HG03103 (cell line): ENCODE data around the gene MAN1C1.

Source experiments
- ATAC-seq: cut with Tn5 transposase; IDR thresholded peaks from one replicate; pipeline ENCODE4 v1.9.1; 2021; ENCODE audit warnings: low read depth; ENCODE audit not compliant: unreplicated experiment

MAN1C1 gene

DNA sequence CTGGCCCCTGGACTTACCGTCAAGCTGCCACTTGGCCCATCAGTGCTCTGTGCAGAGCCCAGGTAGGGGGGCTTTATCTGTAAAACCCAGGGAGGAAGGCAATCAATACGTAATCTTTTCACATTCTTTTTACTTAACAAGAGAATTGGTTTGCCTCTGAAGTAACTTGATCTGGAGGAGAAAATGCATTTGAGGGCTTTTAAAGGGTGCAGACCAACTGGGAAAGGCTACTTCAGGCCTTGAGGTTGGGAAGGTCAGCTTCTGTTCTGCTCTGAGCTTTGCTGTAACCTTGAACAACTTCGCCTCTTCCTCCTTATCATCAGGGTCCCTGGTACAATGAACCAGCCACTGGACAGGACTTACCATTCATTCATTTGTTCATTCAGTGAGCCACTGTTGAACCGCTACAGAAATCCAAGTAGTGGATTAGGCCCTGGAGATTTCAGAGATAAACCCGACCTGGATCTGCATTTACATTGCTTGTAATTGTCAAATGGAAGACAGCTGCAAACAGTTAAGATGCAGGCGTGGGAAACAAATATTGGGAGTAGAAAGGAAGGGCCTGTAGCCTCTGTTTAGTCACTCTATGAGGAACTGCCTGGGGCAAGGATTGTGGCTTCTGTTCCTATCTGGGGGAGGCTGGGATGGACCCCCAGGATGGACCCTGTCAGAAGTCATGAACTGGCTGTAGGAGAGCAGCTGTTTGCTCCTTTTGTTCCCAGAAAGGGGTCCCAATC, 90.9 kb downstream of the MAN1C1 start:
- ATAC-seq = no peak

DNA sequence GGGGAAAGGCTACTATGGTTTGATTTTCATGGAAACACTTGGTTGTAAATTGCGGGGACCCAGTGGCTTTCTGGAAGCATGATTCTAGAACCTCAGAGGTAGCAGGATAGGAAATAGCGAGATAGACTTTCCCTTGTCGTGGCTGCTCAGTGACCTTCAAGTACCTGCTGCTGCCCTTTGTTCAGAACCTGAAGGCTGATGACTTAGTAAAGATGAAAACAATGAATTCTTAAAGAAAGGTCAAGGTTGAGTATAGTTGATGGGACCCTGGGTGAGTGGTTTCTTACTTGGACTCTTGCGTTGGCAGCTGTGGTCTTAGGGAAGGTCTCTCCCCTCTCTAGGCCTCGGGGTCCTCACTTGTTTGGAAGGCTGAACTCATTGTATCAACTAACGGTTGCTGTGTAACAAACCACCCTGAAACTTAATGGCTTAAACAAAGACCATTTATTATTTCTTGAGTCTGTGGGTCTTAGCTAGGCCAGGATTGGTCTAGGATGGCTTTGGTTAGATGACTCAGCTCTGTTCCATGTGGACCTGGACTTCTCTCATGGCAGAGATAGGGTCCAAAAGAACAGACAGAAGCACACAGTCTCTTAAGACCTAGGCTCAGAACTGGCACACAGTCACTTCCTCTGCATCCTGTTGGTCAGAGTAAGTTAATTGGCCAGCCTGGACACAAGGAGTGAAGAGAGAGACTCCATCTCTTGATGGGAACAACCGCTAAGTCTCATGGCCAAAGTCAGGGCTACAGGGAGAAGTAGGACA, 94.2 kb downstream of the MAN1C1 start:
- ATAC-seq = no peak

DNA sequence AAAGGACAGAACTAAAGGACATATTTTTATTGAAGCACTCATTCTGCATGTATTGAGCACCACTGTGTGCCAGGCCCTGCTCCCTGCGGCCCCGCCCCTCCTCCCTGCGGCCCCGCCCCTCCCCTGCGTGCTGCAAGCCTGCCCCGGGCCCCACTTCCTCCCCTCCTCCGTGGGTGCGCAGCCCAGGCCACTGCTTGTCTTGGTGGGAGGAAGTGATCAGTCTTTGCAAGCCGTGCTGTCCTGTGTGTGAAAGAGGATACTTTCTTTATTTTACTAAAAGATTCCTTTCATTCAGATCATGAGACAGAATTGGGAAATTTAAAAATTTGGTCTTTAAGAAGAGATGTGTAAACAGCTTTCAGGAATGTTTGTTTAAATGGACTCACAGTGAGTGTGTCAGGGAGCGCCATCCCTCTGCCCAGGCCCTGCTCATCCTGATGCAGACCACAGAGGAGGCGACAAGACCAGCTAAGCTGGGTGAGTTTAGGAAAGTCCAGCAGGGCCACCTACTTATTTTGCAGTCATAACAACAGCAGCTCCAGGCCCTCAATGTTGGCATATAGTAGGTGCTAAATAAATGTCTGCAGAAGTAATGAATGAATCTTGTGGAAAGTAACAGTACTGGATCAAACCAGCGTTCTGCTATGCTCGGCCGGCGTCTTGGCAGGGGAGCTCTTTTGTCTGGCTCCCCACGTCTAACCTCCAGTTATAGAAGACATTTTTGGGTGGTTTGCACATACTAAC, 95.1 kb downstream of the MAN1C1 start:
- ATAC-seq = no peak

DNA sequence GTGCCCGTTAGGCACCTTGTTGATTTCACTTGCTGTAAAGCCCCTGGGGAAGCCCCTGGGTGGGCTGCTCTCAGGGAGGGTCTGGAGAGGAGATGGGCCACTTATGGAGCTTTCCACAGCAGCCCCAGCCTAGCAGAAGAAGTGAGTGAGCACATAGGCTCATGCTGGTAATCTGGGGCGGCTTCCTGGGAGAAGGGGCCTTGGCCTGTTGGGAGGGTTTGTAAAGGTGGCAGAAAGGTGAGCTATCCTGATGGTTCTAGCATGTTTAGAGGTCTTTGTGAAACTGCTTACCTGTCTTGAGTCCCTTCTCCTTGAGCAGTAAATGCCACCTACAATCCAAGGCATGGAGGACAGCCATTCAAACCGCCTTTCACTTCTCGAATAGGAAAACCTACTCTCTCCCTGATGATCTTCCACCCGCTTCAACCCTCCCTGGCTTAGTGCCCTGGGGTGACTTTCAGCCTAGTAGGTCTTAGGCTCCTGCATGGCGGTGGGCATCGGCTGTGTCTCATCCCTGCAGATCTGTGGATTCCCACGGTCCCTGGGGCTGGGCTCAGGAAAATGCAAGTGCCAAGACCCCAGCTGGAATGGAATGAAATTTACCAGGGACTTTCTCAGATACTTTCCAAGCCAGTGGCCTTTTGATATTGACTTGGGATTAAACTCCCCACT, 95.8 kb downstream of the MAN1C1 start:
- ATAC-seq = no peak

DNA sequence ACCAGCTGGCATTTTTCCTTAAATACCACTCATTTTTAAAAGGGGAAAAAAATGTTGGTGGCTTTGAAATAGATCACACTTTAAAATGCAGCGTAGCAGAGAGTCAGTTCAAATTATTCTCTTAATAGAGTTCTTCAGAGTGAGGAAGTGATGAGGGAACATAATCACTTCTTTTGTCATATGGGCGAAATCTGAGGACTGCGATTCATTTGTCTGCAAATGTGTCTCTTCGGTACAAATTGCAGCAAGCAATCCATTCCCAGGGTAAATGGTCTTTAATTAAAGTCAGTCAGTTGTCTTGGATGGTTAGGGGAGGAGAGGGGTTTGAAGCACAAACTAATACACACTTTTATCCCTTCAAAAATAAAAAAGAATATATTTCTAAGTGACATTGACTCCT, 97.4 kb downstream of the MAN1C1 start:
- ATAC-seq = no peak

DNA sequence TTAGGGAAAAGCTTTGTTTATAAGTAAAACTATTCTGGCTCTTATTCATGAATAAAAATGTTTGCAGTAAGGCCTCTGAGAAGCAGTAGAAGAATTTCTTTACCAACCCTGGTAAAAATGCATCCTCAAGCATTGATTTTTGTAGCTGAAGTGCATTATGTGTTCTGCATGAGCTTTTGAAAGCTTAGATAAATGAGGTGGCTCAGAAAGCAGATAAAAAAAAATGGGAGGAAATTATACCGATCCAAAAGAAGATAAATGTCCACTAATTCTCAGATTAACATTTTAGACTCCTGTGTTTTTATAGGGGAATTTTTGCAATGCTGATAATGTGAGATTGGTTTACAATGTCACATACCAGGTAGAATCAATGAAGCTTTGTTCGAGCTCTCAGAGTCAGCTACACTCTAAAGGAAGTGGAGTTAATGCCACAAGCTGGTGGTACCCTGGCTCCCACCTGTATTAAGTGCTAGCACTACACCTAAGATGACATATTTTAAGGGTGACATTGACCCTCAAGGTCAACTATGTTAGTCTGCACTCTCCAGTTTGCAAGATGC, 97.9 kb downstream of the MAN1C1 start:
- no peak for ATAC-seq

DNA sequence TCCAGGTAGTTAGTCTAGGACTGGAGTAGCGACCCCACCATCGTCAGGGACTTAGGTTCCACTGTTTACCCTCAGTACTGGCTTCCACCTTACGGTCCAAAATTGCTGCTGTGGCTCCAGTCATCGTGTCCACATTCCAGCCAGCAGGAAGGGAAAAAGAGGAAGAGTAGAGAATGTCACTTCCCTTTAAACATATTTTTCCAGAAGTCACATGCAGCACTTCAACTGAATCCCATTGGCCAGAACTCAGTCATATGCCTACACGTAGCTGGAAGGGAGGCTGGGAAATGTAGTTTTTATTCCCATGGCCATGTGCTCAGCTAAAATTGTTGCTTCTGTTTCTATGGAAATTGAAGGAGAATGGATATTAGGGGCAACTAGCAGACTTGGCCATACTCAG, 99.3 kb downstream of the MAN1C1 start:
- ATAC-seq = no peak

DNA sequence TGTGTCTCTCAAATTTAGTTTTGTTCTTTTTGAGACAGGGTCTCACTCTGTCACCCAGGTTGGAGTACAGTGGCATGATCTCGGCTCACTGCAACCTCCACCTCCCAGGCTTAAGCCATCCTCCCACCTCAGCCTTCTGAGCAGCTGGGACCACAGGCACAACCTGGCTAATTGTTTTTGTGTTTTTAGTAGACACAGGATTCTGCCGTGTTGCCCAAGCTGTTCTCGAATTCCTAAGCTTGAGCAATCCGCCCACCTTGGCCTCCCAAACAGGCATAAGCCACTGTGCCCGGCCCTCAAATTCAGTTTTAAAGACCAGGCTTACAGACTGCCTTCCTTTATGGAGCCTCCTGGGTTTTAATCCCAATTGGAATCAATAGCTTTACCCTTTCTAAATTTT, 99.7 kb downstream of the MAN1C1 start:
- no peak for ATAC-seq

DNA sequence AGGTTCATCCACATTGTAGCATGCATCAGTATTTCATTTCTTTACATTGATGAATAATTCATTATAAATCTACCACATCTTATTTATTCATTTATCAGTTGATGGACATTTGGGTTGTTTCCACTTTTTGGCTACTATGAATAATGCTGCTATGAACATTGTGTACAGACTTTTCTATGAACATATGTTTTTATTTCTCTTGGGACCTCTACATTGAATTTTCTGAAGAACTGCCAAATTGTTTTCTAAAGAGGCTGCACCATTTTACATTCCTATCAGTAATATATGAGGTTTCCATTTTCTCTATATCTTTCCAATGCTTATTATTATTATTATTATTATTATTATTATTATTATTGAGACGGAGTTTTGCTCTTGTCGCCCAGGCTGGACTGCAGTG, 102.1 kb downstream of the MAN1C1 start:
- no peak for ATAC-seq

DNA sequence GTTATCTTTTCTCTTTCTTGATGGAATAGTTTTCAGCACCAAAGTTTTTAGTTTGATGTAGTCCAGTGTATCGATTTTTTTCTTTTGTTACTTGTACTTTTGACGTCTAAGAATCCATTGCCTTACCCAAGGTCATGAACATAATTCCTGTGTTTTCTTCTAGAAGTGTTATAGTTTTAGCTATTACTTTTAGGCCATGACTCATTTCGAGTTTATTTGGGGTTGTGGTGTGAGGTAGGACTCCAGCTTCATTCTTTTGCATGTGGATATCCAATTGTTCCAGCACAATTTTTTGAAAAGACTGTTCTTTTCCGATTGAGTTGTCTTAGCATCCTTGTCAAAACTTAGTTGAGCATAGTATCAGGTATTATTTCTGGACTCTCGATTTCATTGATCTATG, 104.0 kb downstream of the MAN1C1 start:
- no peak for ATAC-seq

DNA sequence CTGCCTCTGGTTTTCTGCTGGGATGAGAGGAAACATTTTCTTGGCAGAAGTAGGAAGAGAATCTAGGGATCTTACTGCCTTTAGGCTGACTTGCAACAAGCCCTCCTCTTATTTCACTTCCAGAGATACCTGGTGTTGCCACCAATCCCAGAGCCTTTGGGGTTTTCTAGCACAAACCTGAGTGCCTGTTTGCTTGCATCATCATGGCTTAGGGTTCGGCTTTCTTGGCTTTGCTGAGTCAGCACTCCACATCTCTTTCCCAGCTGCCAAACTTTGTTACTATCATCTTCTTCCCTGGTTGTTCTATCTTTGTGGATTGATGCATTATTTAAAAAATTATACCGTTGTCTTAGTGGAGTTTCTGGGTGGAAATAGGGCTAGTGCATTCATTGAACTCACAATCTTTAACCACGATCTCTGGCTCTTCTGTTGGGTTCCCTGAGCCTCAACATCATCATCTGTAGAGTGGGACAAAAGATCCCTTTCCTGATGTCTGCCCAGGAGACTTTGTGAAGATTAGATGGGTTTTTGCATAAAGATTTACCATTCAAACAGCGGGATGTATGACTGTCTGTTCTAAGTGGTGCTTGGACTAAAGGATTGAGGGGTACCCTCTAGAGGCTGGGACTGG, 106.8 kb downstream of the MAN1C1 start:
- ATAC-seq = no peak

DNA sequence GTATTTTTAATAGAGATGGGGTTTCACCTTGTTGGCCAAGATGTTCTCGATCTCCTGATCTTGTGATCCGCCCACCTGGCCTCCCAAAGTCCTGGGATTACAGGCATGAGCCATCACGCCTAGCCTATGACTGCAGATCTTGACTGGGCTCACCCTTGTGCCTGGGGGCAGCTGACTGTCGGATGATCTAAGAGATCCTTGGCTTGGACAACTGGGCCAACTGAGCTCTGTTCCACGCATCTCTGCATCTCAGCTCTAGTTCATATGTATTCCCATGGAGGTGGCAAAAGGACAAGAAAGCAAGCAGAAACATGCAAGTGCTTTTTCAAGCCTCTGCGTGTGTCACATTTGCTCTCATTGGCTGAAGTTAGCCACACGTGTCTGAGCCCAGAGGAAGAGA, 107.6 kb downstream of the MAN1C1 start:
- no peak for ATAC-seq

DNA sequence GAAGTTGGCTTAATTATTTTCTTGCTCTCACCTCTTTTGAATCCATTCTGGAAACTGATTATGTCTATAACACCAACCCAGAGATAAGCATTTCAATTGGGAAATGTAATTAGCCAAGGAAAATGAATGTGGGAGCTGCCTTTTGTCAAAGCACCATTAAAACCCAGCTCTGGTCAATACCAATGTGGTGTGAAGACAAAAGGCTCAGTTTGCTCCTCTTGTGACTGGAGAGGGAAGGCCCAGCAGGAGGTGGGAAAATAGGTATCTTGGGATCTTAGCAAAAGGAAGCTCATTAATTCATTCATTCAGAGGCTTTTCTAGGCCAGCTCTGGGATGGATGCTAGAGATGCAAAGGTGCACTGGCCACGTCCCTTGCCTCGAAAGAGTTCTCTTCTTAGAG, 108.4 kb downstream of the MAN1C1 start:
- no peak for ATAC-seq

DNA sequence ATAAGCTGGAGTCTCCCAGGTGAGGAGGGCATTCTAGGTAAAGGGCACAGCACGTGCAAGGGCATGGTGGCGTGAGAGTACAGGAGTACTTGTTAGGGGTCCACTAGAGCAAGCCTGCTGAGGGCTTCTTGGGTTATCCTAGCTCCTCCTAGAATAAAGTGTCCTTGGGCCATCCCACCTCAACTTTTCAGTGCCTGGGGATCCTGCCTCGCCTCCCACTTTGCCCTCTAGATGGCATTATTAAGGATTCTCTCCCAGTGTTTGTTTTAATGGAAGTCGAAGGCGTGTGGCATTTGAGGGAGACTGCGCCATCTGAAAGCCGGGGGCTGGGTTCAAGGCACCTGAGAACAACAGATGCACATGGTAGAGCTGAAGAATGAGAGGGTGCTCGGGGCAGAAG, 108.9 kb downstream of the MAN1C1 start:
- ATAC-seq = no peak

DNA sequence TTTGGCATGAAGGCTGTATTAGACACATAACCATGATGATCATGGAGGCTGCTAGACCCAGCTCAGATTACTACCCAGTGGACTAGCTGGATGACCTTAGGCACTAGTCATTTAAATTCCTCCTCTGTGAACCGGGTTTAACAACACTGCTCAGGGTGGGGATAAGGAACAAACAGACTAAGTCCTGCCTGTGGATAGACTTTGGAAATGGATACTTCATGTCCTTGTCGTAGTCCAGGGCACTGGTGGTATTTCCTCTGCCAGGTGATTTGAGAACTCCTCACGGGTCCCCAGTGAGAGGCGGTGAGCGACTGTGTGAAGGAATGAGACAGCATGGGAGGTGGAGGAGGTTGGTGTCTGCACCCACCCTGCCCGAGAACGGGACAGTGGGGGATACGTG, 110.5 kb downstream of the MAN1C1 start:
- no peak for ATAC-seq

DNA sequence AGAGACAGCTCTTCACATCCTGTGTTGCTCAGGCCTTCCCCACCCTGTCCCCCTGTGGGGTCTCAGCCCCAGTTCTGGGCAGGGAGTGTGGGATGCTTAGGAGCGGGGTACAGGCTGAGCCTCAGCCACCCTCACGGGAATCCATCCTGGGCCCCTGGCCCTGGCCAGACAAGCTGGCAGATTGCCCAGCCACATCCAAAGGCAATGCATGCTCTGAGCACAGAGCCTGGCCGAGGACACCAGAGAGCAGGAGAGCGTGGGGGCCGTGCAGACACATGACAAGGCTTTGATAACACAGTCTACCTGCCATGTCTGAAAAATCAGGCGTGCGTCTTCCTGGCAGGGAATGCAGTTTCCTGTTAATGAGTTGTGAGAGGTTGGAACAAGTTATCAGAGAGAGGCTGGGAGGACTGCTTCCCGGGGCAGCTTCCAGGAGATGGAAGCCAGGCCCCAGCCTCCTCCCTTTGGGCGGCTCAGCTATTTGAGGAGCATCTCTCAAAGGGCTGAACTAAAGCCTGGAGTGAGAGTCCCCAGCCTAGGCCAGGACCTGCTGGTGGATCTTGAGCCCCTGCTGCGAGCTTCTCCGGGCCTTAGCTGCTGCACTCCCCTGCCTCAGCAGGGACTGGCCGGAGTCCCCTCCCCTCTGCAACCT, 111.2 kb downstream of the MAN1C1 start:
- ATAC-seq = no peak

DNA sequence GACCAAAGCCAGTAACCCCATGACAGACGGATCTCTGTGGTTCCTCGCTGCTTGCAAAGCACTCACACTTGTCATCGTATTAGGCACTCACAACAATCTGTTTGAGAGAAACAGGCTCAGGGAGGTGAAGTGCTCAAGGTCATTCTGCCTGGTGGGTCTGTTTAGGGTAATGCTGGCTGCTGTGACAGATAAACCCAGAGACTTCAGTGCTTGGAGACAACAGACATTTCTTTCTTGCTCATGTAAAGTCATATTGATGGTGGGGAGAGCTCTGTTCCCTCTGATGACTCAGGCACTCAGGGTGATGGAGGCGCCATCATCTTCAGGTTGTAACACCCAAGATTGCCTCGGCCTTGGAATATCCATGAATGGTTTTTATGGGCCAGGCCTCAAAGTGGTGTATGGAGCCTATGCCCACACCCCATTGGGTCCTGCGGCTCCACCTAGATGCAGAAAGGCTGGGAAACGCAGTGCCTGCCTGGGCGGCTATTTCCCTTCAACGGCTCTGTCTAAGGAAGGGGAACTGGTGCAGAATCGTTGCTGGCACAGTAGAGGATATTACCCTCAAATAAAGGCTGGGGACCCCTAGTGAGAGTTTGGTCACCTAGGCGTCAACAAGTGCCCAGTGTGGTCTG, 111.8 kb downstream of the MAN1C1 start:
- ATAC-seq = no peak

DNA sequence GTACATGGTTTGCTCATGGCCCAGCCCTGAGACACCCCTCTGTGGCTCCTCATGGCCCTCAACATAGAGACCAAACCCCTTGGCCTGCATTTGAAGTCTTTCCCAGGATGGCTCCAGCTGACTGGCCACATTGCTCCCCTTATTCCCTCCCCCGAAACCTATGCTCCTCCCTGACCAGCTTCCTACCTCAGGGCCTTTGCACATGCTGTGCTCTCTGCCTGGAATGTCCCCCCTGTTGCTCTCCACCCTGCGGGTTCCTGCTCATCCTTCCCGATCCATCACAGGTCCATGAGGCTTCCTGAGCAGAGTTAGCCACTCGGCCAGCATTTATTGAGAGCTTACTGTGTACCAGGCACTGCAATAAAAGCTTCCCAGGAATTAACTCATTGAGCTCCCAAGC, 112.5 kb downstream of the MAN1C1 start:
- no peak for ATAC-seq
